Retinal pigment epithelial cell (primary cell): ENCODE data around the gene CENPF.
"Not testable (repeated sequence)": the region's sequence is repeated elsewhere in the genome, so short reads cannot be mapped to it uniquely, and the experiment has no call there.

Experiments
- DNase-seq: peaks from one replicate; pipeline ENCODE4 v3.0.0-alpha.2; 2010; ENCODE audit warnings: low read depth
- H3K4me3 ChIP-seq: 2 replicates; pipeline ENCODE4 v1.5.1; 2011; ENCODE audit warnings: mild to moderate bottlenecking, low read length, control low read depth, moderate library complexity
- CTCF ChIP-seq: conservative IDR thresholded peaks from 2 replicates; pipeline ENCODE4 v1.5.1; 2011; ENCODE audit warnings: low read depth, low read length, control low read depth, inconsistent platforms

CENPF gene

GRCh38 chr1:214603819-214604252, 841 bp downstream of the CENPF start:
- peak overlapping the region; percentile 97 for H3K4me3 ChIP-seq
- no peak for DNase-seq
- no peak for TF ChIP-seq CTCF

- H3K4me3 ChIP-seq: peak overlapping the region; percentile 97
- DNase-seq: no peak
These were observed 1.5 kb downstream of the CENPF start for GRCh38 chr1:214604523-214604922.

GRCh38 chr1:214605484-214605883, 2.5 kb downstream of the CENPF start:
- not testable (repeated sequence) for H3K4me3 ChIP-seq, DNase-seq

More at GRCh38 chr1:214604523-214604922, 1.5 kb downstream of the CENPF start:
- no peak for TF ChIP-seq CTCF

- not testable (repeated sequence) for DNase-seq, H3K4me3 ChIP-seq
These were observed 3.2 kb downstream of the CENPF start for GRCh38 chr1:214605933-214606925.

- not testable (repeated sequence) for H3K4me3 ChIP-seq, DNase-seq
These were observed 4.7 kb downstream of the CENPF start for GRCh38 chr1:214607492-214608215.

GRCh38 chr1:214608216-214608783, 5.3 kb downstream of the CENPF start:
- DNase-seq, H3K4me3 ChIP-seq: not testable (repeated sequence)

GRCh38 chr1:214608817-214609216, 5.8 kb downstream of the CENPF start:
- not testable (repeated sequence) for DNase-seq, H3K4me3 ChIP-seq

- TF ChIP-seq CTCF: no peak
- no peak for DNase-seq
- H3K4me3 ChIP-seq: no peak overlapping the region
These were observed 6.7 kb downstream of the CENPF start for GRCh38 chr1:214609692-214610091.

- DNase-seq, H3K4me3 ChIP-seq: not testable (repeated sequence)
These were observed 7.1 kb downstream of the CENPF start for GRCh38 chr1:214610136-214610535.

GRCh38 chr1:214615109-214615508, 12.1 kb downstream of the CENPF start:
- no peak for DNase-seq
- no peak overlapping the region for H3K4me3 ChIP-seq
- TF ChIP-seq CTCF: no peak
